Measurements from ENCODE around the gene ACTL6B. TPM values are rescaled to one million over a fixed set of nuclear protein-coding genes. Genes with fewer than 3 reads are reported as not detected.

Gene ACTL6B
- total and polyA plus RNA-seq, 2 experiments from 2014 or later = not detected

- Histone ChIP-seq H3K9me2 (replicated peaks; ENCODE audit: insufficient read depth) (no peaks in the 10 kb centered on the region), H3K4me1 (ENCODE audit: insufficient read depth) (peaks cover 14% of the 10 kb centered on the region), H3K79me2 (peaks cover 62% of the 10 kb centered on the region), H3K9me3 (ENCODE audit: low read depth) (no peaks in the 10 kb centered on the region), H2AFZ (no peak overlapping the region), H3K4me2 (no peak overlapping the region), H3K27me3 (no peaks in the 10 kb centered on the region), H3K27ac (no peak overlapping the region), H3K4me3 (no peak overlapping the region), H3K36me3 (replicated peaks; ENCODE audit: insufficient read depth, low read depth) (no peaks in the 10 kb centered on the region), H4K20me1 (ENCODE audit: insufficient read depth, poor library complexity, severe bottlenecking) (peaks cover 62% of the 10 kb centered on the region)
- DNase-seq (ENCODE audit: low spot score) = no peak
- no peak for TF ChIP-seq CTCF (IDR thresholded peaks at IDR 0.05; ENCODE audit: poor library complexity)
- no peak for TF ChIP-seq EZH2 (IDR thresholded peaks at IDR 0.05; ENCODE audit: borderline replicate concordance)
- no peak for TF ChIP-seq EZH2phosphoT487 (IDR thresholded peaks at IDR 0.05; ENCODE audit: low read depth, severe bottlenecking, unreplicated experiment)
- WGBS (ENCODE audit: low lambda C conversion rate, missing lambda C conversion rate) = 95% methylated on average over 15 of the region's 16 CpGs
Observed at GRCh38 chr7:100688326-100688860, 32.1 kb upstream of the ACTL6B start.

- H3K9me3 ChIP-seq (ENCODE audit: low read depth) = no peaks in the 10 kb centered on the region
- 84% methylated on average over 20 of the region's 25 CpGs for WGBS (ENCODE audit: low lambda C conversion rate, missing lambda C conversion rate)
- no peaks in the 10 kb centered on the region for H3K27me3 ChIP-seq
- H3K36me3 ChIP-seq (replicated peaks; ENCODE audit: insufficient read depth, low read depth) = no peaks in the 10 kb centered on the region
- no peaks in the 10 kb centered on the region for H3K9me2 ChIP-seq (replicated peaks; ENCODE audit: insufficient read depth)
- H4K20me1 ChIP-seq (ENCODE audit: insufficient read depth, poor library complexity, severe bottlenecking) = peaks cover 56% of the 10 kb centered on the region
- H3K4me1 ChIP-seq (ENCODE audit: insufficient read depth) = peaks cover 13% of the 10 kb centered on the region
- TF ChIP-seq EZH2phosphoT487 (IDR thresholded peaks at IDR 0.05; ENCODE audit: low read depth, severe bottlenecking, unreplicated experiment) = no peak
- no peak for TF ChIP-seq CTCF (IDR thresholded peaks at IDR 0.05; ENCODE audit: poor library complexity)
- TF ChIP-seq EZH2 (IDR thresholded peaks at IDR 0.05; ENCODE audit: borderline replicate concordance) = no peak
- H3K4me2 ChIP-seq = no peak overlapping the region
- H3K27ac ChIP-seq = no peak overlapping the region
- peaks cover 57% of the 10 kb centered on the region for H3K79me2 ChIP-seq
- no peak overlapping the region for H3K4me3 ChIP-seq
- no peak for DNase-seq (ENCODE audit: low spot score)
- no peak overlapping the region for H2AFZ ChIP-seq
Observed at GRCh38 chr7:100687751-100688300, 31.6 kb upstream of the ACTL6B start.

DNA sequence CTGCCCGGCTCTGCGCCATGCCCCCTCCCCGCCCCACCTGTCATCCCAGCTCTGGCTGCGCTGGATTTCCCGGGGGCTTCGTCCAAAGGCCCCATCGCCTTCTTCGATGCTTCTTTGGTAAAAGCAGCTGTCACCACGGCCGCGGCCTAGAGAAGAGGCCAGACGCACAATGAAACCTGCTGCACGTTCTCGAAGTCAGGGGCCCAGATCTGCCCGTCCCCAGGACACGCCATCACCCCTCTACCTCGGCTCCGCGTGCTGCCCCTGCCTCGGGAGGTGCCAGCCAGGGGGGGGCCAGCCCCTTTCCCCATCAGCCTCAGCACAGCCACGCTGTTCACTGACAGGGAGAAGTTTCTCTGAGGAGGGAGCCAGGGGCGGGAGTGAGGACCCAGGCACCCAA lies 31.0 kb upstream of the ACTL6B start:
- TF ChIP-seq CTCF (IDR thresholded peaks at IDR 0.05; ENCODE audit: poor library complexity) (no peak), EZH2phosphoT487 (IDR thresholded peaks at IDR 0.05; ENCODE audit: low read depth, severe bottlenecking, unreplicated experiment) (no peak), EZH2 (IDR thresholded peaks at IDR 0.05; ENCODE audit: borderline replicate concordance) (no peak)

More for the DNA sequence above, 31.0 kb upstream of the ACTL6B start:
- H3K4me3 ChIP-seq = no peak overlapping the region
- peaks cover 51% of the 10 kb centered on the region for H3K79me2 ChIP-seq
- H4K20me1 ChIP-seq (ENCODE audit: insufficient read depth, poor library complexity, severe bottlenecking) = peaks cover 51% of the 10 kb centered on the region
- WGBS (ENCODE audit: low lambda C conversion rate, missing lambda C conversion rate) = over 99% methylated on average over 21 of the region's 22 CpGs
- H3K4me2 ChIP-seq = no peak overlapping the region
- H3K27me3 ChIP-seq = no peaks in the 10 kb centered on the region
- H2AFZ ChIP-seq = no peak overlapping the region
- DNase-seq (ENCODE audit: low spot score) = no peak
- no peaks in the 10 kb centered on the region for H3K9me2 ChIP-seq (replicated peaks; ENCODE audit: insufficient read depth)
- no peaks in the 10 kb centered on the region for H3K9me3 ChIP-seq (ENCODE audit: low read depth)
- H3K36me3 ChIP-seq (replicated peaks; ENCODE audit: insufficient read depth, low read depth) = no peaks in the 10 kb centered on the region
- no peak overlapping the region for H3K27ac ChIP-seq
- H3K4me1 ChIP-seq (ENCODE audit: insufficient read depth) = peaks cover 8% of the 10 kb centered on the region

All from hepatocyte (in vitro differentiated cells).